HL-60 (cell line): ENCODE measurements around the gene TPRN.

Source experiments
- DNase-seq, 2 experiments: peaks; one replicate each; pipeline ENCODE4 v3.0.0-alpha.2; 2010 to 2020; ENCODE audit warnings: low read depth in 1 of 2, low spot score in 1 of 2
- H3K27ac ChIP-seq: fragments of 250-450 bp; sonication (Bioruptor Pico); replicated peaks from 2 replicates; pipeline ENCODE4 v1.5.1; 2020; ENCODE audit warnings: mild to moderate bottlenecking, moderate library complexity
- H3K27me3 ChIP-seq: fragments of 250-450 bp; sonication (Bioruptor Pico); 2 replicates; pipeline ENCODE4 v1.5.1; 2021; ENCODE audit warnings: mild to moderate bottlenecking, moderate library complexity; ENCODE audit not compliant: insufficient read depth, poor library complexity, severe bottlenecking
- H3K4me3 ChIP-seq: replicated peaks from 2 replicates; pipeline ENCODE4 v1.5.1; 2011; ENCODE audit warnings: mild to moderate bottlenecking, control low read depth, low read length; ENCODE audit not compliant: insufficient read depth
- GABPA ChIP-seq: IDR thresholded peaks from 2 replicates; pipeline ENCODE4 v1.6.1; 2012; ENCODE audit warnings: low read depth
- POLR2AphosphoS5 ChIP-seq: IDR thresholded peaks from 2 replicates; pipeline ENCODE4 v1.6.1; 2012; ENCODE audit warnings: low read depth
- SPI1 ChIP-seq: IDR thresholded peaks from 2 replicates; pipeline ENCODE4 v1.6.1; 2012; ENCODE audit warnings: low read depth, mild to moderate bottlenecking, borderline replicate concordance
- TF ChIP-seq, protein P1 (sequence below): IDR thresholded peaks from 2 replicates; pipeline ENCODE4 v1.6.1; 2012; ENCODE audit warnings: low read depth; ENCODE audit not compliant: insufficient replicate concordance
- TF ChIP-seq, protein P2 (sequence below): IDR thresholded peaks from one replicate; pipeline ENCODE4 v1.5.1; 2011; ENCODE audit warnings: low read length, control low read depth, inconsistent platforms; ENCODE audit not compliant: insufficient read depth

TPRN gene

DNA sequence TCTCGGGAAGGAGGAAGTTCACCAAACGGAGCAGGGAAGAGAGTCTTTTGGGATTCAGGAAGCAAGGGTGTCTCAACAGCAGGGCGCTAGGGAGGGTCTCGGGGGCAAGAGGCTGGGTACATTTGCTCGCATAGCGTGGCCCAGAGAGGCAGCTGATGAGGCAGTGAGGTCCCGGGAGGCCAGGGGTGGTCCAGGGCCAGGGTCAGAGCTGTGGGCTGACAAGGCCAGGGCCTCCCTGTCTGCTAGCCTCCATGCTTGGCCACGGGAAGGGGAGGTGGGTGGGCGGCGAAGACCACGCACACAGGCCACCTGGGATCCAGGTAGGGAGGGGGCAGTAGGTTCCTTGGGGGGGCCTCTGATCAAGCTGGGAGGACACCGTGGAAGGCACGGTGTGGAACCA is 11.0 kb upstream of the TPRN start:
- TF ChIP-seq GABPA (no peak), POLR2AphosphoS5 (peak; percentile 63), SPI1 (no peak)
- TF ChIP-seq, protein P1, sequence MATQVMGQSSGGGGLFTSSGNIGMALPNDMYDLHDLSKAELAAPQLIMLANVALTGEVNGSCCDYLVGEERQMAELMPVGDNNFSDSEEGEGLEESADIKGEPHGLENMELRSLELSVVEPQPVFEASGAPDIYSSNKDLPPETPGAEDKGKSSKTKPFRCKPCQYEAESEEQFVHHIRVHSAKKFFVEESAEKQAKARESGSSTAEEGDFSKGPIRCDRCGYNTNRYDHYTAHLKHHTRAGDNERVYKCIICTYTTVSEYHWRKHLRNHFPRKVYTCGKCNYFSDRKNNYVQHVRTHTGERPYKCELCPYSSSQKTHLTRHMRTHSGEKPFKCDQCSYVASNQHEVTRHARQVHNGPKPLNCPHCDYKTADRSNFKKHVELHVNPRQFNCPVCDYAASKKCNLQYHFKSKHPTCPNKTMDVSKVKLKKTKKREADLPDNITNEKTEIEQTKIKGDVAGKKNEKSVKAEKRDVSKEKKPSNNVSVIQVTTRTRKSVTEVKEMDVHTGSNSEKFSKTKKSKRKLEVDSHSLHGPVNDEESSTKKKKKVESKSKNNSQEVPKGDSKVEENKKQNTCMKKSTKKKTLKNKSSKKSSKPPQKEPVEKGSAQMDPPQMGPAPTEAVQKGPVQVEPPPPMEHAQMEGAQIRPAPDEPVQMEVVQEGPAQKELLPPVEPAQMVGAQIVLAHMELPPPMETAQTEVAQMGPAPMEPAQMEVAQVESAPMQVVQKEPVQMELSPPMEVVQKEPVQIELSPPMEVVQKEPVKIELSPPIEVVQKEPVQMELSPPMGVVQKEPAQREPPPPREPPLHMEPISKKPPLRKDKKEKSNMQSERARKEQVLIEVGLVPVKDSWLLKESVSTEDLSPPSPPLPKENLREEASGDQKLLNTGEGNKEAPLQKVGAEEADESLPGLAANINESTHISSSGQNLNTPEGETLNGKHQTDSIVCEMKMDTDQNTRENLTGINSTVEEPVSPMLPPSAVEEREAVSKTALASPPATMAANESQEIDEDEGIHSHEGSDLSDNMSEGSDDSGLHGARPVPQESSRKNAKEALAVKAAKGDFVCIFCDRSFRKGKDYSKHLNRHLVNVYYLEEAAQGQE = no peak
- TF ChIP-seq, protein P2, sequence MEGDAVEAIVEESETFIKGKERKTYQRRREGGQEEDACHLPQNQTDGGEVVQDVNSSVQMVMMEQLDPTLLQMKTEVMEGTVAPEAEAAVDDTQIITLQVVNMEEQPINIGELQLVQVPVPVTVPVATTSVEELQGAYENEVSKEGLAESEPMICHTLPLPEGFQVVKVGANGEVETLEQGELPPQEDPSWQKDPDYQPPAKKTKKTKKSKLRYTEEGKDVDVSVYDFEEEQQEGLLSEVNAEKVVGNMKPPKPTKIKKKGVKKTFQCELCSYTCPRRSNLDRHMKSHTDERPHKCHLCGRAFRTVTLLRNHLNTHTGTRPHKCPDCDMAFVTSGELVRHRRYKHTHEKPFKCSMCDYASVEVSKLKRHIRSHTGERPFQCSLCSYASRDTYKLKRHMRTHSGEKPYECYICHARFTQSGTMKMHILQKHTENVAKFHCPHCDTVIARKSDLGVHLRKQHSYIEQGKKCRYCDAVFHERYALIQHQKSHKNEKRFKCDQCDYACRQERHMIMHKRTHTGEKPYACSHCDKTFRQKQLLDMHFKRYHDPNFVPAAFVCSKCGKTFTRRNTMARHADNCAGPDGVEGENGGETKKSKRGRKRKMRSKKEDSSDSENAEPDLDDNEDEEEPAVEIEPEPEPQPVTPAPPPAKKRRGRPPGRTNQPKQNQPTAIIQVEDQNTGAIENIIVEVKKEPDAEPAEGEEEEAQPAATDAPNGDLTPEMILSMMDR = no peak
- DNase-seq = no peak
- no peaks in the 10 kb centered on the region for H3K27me3 ChIP-seq
- H3K4me3 ChIP-seq = no peak overlapping the region
- no peak overlapping the region for H3K27ac ChIP-seq

DNA sequence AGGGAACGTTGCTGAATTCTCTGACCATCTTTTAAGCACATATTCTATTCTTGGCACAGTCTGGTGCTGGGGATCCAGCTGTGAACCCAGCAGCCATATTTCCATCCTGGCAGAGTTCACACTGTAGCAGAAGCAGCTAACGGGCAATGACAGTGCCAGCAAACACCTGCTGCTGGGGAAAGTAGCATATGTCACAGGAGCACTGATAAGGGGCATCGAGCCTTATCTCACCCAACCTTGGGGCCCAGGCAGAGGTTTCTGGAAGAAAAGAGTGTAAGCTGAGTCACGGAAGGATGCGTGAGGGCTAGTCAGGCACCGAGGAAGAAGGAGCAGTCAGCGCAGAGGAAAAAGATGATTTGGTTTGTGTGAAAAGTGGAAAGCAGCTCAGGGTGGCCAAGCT is 6.1 kb upstream of the TPRN start:
- Histone ChIP-seq H3K4me3 (peak overlapping the region; percentile 96), H3K27me3 (no peaks in the 10 kb centered on the region), H3K27ac (peak overlapping the region; percentile 80)
- DNase-seq = no peak
- TF ChIP-seq, protein P2 = no peak
- 0 out of 2 replicates have a peak, but pooled peaks have one; percentile 6 for TF ChIP-seq POLR2AphosphoS5

DNA sequence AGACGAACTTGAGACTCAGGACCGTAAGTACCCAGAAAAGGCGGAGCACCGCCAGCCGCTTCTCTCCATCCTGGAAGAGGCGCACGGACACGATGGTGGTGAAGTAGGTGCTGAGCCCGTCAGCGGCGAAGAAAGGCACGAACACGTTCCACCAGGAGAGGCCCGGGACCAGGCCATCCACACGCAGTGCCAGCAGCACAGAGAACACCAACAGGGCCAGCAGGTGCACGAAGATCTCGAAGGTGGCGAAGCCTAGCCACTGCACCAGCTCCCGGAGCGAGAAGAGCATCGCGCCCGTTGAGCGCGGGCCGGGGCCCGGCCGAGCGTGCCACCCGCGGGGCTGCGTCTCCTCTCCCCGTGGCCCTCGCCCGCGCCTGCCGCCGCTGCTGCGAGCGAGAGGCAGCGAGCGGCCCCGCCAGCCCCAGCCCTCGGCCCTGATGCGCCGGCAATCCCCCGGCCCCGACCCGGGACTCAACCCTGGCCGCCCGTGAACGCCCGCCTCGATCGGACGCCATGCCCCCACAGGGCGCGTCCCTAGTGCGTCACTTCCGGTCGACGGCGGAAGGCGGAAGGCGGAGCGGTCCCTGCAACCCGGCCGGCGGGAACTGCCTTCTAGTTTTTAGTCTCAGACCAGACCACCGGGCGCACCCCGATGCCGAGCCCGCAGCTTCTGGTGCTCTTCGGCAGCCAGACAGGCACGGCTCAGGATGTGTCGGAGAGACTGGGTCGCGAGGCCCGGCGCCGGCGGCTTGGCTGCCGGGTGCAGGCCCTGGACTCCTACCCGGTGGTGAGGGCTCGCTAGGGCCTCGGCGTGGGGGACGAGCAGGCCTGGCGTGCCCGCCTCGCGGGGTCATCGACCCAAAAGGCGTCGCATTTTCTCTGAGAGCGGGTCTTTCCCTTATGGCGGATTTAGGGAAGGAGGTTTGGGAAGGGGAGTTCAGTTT is 4.9 kb upstream of the TPRN start, which contains the start of the genes NDOR1 and TMEM203:
Gene NDOR1, plus strand, starts transcription at position 575 of the 944 bp plus-strand sequence. Its CDS starts 78 bp downstream, at position 653.
Gene TMEM203, minus strand, starts transcription at position 523 of the 944 bp plus-strand sequence. Its CDS starts 234 bp downstream, at position 289.
- no peaks in the 10 kb centered on the region for H3K27me3 ChIP-seq
- DNase-seq = peak; percentile 82 to 89
- H3K4me3 ChIP-seq = peak within 1 kb of the TSS; percentile 96
- H3K27ac ChIP-seq = peak within 1 kb of the TSS; percentile 80
- peak; percentile 32; the same call in 1 of the 2 replicates for TF ChIP-seq SPI1
- TF ChIP-seq, protein P1 = peak; percentile 59
- peak; percentile 84; the same call in 1 of the 2 replicates for TF ChIP-seq POLR2AphosphoS5
- TF ChIP-seq, protein P2 = no peak
- peak; percentile 96 for TF ChIP-seq GABPA
